ENCODE data around the gene CENPW. TPM values are rescaled to one million over a fixed set of nuclear protein-coding genes. Genes with fewer than 3 reads are reported as not detected.

The CENPW gene
- total and polyA plus RNA-seq, 9 of the 15 experiments (the other 6 are each of a cell fraction or from before 2014, with no cell fraction given), result 48.7 to 285 (median 82.8) TPM

GRCh38 chr6:126381498-126381897 is 41.6 kb downstream of the CENPW start:
- H3K9me1 ChIP-seq (ENCODE audit: control insufficient read depth, insufficient read depth, low read length), result no peaks in the 10 kb centered on the region
- TF ChIP-seq CREBBP (IDR thresholded peaks at IDR 0.05; ENCODE audit: low read depth, low read length) (no peak), U2AF1 (optimal IDR thresholded peaks at IDR 0.05; ENCODE audit: low read depth, low read length) (no peak), FOXK2 (conservative IDR thresholded peaks at IDR 0.05 in 1 of 2, IDR thresholded peaks at IDR 0.05 in 1 of 2; ENCODE audit: low read depth in 2 of 2) (no peak), ELF1 (tag; IDR thresholded peaks at IDR 0.05) (no peak), ZNF23 (CRISPR knock-in tag; IDR thresholded peaks at IDR 0.05) (no peak), KLF16 (IDR thresholded peaks at IDR 0.05) (no peak), ZSCAN29 (IDR thresholded peaks at IDR 0.05) (no peak), NONO (IDR thresholded peaks at IDR 0.05; ENCODE audit: low read depth in 2 of 2, low read length in 1 of 2) (no peak), TAF1 (IDR thresholded peaks at IDR 0.05; ENCODE audit: control insufficient read depth, extremely low read depth, insufficient read depth, low read length, severe bottlenecking) (no peak), ZFP1 (CRISPR knock-in tag; IDR thresholded peaks at IDR 0.05) (no peak), HOXB6 (CRISPR knock-in tag; IDR thresholded peaks at IDR 0.05; ENCODE audit: borderline replicate concordance) (no peak), ZNF3 (CRISPR knock-in tag; IDR thresholded peaks at IDR 0.05) (no peak), JUND (IDR thresholded peaks at IDR 0.05; ENCODE audit: borderline replicate concordance, low read depth, low read length) (no peak), JUND (tag; IDR thresholded peaks at IDR 0.05; ENCODE audit: borderline replicate concordance, low read depth, low read length) (no peak)
- TF ChIP-seq, protein P1, sequence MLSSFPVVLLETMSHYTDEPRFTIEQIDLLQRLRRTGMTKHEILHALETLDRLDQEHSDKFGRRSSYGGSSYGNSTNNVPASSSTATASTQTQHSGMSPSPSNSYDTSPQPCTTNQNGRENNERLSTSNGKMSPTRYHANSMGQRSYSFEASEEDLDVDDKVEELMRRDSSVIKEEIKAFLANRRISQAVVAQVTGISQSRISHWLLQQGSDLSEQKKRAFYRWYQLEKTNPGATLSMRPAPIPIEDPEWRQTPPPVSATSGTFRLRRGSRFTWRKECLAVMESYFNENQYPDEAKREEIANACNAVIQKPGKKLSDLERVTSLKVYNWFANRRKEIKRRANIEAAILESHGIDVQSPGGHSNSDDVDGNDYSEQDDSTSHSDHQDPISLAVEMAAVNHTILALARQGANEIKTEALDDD (IDR thresholded peaks at IDR 0.05), result no peak

More at GRCh38 chr6:126381498-126381897, 41.6 kb downstream of the CENPW start:
- no peak for DNase-seq (ENCODE audit: extremely low read depth in 1 of 4, low spot score in 3 of 4)
- ATAC-seq, result no peak
- intact Hi-C loops (cut with micrococcal nuclease) (no loop called here), in situ Hi-C loops (cut with MboI) (no loop called here)
- CTCF ChIA-PET (ENCODE audit: low intra/inter-chr PET ratio), result no interaction called here
- H3K27me3 ChIP-seq (ENCODE audit: control insufficient read depth in 2 of 2, insufficient read depth in 2 of 2, low read length in 2 of 2), result no peaks in the 10 kb centered on the region
- H3K4me3 ChIP-seq, result no peak overlapping the region
- no peaks in the 10 kb centered on the region for H3K79me2 ChIP-seq (ENCODE audit: control insufficient read depth, insufficient read depth, low read length)
- no peaks in the 10 kb centered on the region for H3K36me3 ChIP-seq (ENCODE audit: control insufficient read depth, insufficient read depth, low read length)
- H4K20me1 ChIP-seq (replicated peaks; ENCODE audit: control insufficient read depth, insufficient read depth, low read length), result no peaks in the 10 kb centered on the region
- FAIRE-seq, result no peak
- H3K4me1 ChIP-seq (replicated peaks in 1 of 2; ENCODE audit: control insufficient read depth in 2 of 2, insufficient read depth in 2 of 2, low read length in 2 of 2), result no peaks in the 10 kb centered on the region
- no peak overlapping the region for H3K9ac ChIP-seq (ENCODE audit: insufficient read depth in 1 of 2, low read depth in 2 of 2, low read length in 2 of 2)
- H3K27ac ChIP-seq (ENCODE audit: extremely low read depth, low read depth, low read length), result no peak overlapping the region
- no peaks in the 10 kb centered on the region for H3K9me3 ChIP-seq (replicated peaks; ENCODE audit: control insufficient read depth, insufficient read depth, low read depth, low read length)
- no peak overlapping the region for H3K4me2 ChIP-seq (ENCODE audit: insufficient read depth, low read length)
- POLR2A ChIA-PET, result interaction anchor here (0.7 kb wide), 1 partner anchor 162 kb away, joined by 3 read pairs; no protein-coding TSS in a partner anchor
- 46% methylated on average over 5 of the region's 5 CpGs for WGBS (ENCODE audit: insufficient coverage, low coverage, missing lambda C conversion rate)
- no peak overlapping the region for H2AFZ ChIP-seq (ENCODE audit: low read depth, low read length)
- no TSS peak for BruUV-seq (replicated peaks)

All from K562 (cell line).